ACHN (cell line): ENCODE measurements around the gene VPS39.

Source experiments
- DNase-seq: peaks from one replicate; pipeline ENCODE4 v3.0.0-alpha.2; 2015
- in situ Hi-C: cut with HindIII; loops from 2 replicates; pipeline ENCODE4 v1.10.0; 2017; ENCODE audit warnings: low sequenced_read_pairs, low pct_ligation_motif_present, low pct_unique_long_range_greater_than_20kb

The VPS39 gene

DNA sequence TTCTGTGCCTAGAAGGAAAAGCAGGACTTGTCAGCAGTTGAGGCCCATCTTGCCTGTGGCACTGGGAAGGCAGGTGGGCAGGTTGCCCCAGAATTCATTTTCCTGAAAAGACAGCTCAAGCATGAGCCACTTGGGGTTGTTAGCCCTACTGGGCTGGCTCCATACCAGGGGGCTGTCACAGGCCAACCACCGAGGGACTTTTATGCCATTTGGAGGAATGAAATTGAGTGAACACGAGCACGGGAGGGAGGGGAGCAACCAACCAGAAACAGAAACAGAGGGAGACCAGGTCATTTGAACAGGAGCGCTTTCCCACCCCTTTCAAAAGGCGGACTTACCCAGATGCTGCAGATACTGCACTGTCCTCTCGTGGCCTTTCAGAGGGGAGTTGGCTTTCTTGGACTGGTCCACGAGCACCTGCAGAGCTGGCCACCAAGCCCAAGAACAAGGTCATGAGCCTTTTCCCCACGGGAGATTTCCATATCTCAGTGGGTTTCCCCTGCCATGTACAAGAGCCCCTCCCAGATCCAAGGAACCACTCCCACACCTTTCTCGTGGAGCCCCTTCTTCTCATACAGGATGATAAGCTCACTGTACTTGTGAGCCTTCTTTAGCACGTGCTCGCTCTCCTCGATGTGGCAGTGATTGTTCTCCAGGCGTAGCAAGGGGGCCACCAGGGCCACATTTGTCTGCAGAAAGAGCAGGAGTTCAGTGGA, 41.7 kb downstream of the VPS39 start:
- DNase-seq, result no peak
- in situ Hi-C loops, result no loop called here

DNA sequence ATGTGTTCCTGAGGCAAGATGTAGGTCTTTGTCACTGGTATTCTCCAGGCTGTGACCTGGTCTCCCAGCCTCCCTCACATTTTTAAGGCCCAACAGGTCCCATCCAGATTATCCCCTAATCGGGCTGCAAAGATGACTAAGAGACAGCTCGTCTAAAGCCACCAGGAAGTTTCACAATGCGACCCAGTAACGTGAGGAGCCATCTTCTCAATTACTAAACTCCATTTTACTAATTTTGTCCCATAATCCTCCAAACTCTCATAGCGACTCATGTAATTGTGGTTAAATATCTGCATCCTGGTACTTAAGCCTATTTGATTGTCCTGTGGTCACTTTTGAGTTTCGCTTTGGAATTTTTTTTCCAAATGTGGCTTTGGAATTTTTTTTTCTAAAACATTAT, 43.0 kb downstream of the VPS39 start:
- no peak for DNase-seq
- in situ Hi-C loops, result no loop called here

- in situ Hi-C loops, result no loop called here
- DNase-seq, result no peak
Observed at GRCh38 chr15:42163947-42164550, 44.1 kb downstream of the VPS39 start.

- DNase-seq, result no peak
- in situ Hi-C loops, result no loop called here
Observed at GRCh38 chr15:42163291-42163690, 44.8 kb downstream of the VPS39 start.

DNA sequence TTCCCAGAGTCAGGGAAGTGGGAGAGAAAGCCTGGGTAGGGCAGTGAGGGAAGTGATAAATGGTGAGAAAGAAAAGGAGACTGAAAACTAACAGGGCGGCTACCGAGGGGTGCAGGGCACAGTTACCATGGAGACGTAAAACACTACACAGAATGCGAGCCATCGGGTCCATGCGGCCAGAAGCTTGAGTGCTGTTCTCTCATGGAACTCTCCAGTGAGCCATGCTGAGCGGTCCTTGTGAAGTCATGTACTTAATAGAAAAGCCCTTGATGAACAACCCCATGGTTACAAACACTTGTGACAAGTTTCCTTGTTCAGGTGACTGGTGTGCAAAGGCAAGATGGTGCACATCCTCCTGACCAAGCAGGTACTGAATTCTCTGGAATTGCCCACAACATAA, 48.0 kb downstream of the VPS39 start:
- DNase-seq, result no peak
- in situ Hi-C loops, result no loop called here

DNA sequence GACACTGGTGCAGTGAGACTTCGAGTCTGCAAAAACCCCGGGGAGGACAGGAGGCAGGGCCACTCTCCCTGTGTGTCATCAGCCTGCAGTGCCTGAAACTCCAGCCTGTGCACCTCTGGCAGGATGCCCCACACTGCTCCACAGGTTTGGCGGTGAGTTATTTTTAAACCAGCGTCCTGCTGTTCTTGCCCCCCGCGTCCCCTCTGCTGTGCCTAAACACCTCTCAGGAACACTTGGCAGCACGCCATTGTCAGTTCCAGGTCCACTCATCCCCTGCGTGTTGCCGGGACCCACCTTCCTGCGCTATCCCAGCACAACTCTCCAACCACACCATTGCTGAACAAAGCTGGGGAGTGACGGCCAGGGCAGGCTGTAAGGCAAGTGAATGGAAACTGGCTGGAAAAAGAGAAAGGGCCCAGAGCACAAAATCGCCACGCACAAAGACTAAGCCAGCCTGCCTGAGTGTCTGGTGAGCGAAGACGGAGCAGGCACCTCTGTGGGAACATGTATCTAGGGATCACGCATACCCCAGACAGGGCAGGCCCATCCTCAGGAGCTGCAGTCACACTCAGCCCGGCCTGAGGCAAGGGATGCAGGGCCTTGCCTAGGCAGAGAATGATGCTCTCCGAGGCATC, 48.6 kb downstream of the VPS39 start:
- DNase-seq, result no peak
- in situ Hi-C loops, result no loop called here

DNA sequence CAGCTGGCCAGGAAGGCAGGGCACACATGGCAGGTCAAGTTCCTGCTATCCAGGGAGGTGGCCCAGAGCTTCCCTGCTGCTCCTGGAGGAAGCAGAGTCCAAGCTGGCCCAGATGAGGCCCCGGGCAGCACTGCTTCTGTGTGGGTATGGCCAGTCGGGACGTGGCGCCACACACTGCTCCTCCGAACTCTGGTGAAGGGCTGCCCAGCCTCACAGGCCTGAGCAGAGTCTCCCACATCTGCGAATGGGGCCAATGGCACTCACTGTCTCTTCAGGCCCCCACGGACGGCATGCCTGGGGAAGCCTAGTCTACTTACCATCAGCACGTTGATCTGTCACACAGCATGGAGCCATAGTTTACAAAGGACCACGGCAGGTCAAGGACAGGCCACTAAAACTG, 49.2 kb downstream of the VPS39 start:
- in situ Hi-C loops, result no loop called here
- no peak for DNase-seq

- in situ Hi-C loops, result no loop called here
- peak; percentile 14 for DNase-seq
Observed at GRCh38 chr15:42157981-42158765, 49.9 kb downstream of the VPS39 start.

DNA sequence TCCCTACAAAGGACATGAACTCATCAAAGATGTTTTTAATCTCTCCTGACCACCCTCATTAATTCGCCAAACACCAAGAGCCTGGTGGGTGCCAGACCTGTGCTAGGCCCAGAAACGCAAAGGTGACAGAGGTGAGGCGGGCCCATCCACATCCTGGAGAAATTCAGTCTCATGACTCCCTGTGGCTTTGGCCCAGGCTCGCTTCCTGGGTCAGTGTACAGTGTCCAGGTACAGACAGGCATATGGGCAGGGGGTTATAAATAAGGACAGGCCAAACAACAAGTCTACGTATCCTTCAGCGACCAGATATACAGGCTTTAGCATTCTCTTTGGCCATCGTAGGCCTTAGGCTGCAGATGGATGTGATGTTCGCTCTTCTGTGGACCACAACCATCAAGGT, 50.7 kb downstream of the VPS39 start:
- in situ Hi-C loops, result no loop called here
- no peak for DNase-seq

DNA sequence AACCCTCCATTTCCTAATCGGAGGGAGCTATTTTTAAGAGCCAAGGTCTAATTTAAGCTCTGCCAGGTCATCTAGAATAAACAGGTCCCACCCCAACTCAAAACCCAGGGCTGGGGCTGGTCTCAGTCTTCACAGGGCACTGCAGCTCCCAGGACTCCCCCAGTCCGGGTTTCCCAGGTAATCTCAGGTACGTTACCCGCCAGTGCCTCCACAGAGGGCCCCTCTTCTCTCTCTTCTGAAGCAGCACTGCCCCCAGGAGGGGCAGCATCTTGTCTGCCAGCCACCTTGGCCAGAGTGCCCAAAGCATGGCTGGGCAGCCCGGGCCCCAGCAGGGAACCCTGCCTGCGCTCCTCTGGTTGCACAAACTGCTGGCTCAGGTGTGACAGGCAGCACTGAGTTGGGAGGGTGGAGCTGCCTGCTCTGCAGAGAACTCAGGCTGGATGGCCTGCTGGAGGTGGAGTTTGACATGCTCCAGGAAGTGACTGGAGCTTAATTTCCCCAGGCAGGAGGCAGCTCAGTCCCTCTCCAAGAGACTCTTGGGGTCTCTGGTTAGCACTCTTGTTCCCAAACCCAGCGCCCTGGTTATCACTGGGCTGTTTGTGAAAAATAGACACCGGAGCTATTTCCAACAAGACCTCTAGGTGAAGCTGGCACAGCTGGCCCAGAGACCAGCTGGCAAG, 51.7 kb downstream of the VPS39 start, which contains the start of gene PLA2G4F:
PLA2G4F (minus strand) TSS at position 394 of the 680 bp plus-strand sequence; CDS start at position 307, 87 bp downstream.
- no peak for DNase-seq
- in situ Hi-C loops, result no loop called here

- DNase-seq, result no peak
- in situ Hi-C loops, result no loop called here
Observed at GRCh38 chr15:42155546-42156242, 52.4 kb downstream of the VPS39 start.

DNA sequence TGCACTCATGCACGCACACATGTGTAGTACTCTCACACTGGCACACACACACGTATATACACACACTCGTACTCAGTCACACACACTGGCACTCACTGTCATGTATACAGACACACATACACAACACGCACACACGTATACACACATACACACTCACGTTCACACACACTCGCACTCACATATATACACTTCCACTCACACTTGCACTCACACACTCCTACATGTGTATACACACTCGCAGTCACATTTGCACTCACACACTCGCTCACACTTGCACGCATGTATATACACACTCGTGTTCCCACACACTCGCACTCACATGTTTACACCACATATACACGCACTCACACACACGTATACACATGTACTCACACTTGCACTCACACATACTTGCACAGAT, 53.1 kb downstream of the VPS39 start:
- no peak for DNase-seq
- in situ Hi-C loops, result no loop called here

DNA sequence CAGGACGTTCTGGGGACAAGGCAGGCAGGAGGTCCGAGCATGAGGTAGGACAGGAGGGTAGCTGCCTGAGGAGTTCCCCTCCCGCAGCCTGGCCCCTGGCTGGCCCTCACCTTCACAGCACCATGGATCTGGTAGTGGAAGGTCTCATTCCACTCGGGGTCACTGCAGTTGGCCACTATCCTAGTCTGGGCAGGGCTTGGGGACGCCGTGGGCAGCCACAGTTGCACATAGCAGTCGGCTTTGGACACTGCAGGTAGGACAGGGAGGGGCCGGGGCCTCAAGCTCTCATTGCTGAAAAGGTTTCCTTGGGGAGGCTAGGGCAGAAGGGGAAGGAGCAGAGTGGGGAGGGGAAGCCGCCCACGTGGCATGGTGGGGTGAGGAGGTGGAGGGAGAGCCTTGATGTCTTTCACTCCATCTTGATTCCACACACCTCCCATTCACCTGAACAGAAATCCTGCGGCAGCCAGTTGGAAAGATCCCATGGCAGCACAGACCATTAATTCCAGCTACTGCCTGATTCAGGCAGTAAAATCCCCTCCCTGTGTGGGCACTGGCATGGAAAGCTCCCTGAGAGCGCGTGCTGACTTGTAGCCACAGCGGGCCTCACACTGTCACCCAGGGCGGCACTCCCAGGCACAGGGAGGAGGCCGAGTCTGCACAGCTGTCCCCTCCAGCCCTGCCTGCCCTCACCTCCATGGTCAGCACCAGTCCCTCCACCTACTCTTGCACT, 53.7 kb downstream of the VPS39 start:
- DNase-seq, result peak; percentile 26

GRCh38 chr15:42153874-42154211, 54.3 kb downstream of the VPS39 start:
- in situ Hi-C loops, result no loop called here
- no peak for DNase-seq

More for the DNA sequence above, 53.7 kb downstream of the VPS39 start:
- in situ Hi-C loops, result no loop called here

DNA sequence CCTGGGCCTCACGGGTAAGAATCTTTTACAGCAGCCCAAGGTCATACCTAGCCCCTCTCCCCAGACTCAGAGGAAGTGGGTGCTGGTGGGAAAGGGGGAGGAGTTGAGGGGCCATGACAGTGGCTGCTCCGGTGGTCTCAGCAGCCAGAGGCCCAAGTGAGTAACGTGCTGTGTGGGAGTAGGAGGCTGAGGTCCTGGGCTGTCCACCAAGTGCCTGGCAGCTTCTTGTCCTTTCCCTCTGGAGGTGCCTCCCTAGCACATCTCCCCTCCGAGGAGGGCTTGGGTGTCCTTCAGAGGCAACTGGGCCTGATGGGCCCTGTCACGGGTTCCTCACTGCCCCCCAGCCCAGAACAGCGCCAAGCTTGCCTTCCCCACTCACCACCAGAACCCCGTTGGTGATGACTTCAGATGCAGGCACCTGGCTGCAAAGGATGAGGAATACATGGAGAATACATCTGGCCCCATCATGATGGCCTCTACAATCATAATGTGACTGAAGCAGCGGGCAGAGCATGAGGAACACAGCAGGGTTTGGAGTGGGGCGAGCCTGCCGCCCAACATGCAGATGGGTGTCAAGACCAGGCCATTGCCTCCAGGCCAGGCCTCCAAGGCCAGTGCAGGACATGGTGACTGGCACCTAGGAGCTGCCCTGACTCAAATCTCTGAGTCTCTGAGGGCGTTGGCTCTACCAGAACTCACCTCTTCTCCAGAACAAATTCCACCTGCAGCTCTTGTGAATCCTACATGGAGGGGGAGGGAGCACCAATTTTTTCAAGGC, 55.0 kb downstream of the VPS39 start:
- no peak for DNase-seq
- in situ Hi-C loops, result no loop called here

DNA sequence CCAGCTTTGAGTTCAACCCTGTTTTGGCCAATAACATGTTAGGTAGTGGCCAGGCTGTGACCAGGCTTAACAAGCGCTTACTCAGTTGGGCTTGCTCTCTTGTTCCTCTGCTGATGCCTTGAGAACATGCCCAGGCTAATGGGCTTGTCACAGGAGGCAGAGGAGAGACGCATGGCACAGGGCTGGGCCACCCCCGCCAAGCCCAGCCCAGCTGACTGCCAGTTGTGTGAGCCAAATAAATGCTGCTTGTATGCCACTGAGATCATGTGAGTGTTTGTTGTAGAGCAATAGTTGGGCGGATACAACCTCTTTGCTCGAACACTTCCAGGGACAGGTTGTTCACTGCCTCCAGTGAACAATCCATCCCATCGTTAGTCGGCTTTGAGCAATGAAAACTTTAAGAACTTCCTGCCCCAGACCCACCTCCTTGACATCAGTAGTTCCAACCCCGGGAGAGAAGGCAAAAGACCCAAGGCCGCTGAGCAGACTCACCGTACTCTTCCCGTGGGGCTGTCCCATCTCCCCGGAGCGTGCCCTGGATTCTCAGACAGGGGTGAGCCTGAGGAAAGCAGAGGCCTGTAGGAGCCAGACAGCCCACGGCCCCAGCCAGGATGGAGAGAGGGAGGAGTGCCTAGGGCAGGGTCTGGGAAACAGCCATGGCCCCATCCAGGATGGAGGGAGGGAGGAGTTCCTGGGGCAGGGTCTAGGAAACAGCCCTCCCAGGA, 55.7 kb downstream of the VPS39 start:
- in situ Hi-C loops, result no loop called here

More for the DNA sequence above, 55.7 kb downstream of the VPS39 start:
- no peak for DNase-seq
